ENCODE data around the gene NEURL4.
A peak's percentile ranks its signal among the peaks of the same experiment; 100 is the strongest.

Gene NEURL4

DNA sequence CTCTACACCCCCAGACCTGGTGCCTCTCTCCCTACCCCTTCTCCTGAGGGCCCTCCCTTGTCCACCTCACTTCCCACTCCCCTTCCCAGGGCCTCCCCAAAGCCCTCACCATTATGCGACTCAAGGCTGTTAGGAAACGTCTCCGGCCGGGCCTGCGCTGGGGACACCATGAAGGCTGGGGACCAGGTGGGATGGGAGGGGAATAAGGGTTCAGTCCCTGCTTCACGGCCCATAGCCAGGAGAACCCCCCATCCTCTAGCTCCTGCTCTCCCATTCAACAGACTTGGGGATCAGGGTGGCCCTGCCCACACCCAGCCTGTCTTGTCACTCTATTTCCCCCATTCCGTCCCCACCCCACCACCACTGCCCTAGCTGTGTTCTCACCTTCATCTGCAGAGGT, 2.1 kb downstream of the NEURL4 start:
- no peak for DNase-seq (ENCODE audit: low read depth, low spot score)
- no peak overlapping the region for H3K4me3 ChIP-seq (ENCODE audit: low read length)

DNA sequence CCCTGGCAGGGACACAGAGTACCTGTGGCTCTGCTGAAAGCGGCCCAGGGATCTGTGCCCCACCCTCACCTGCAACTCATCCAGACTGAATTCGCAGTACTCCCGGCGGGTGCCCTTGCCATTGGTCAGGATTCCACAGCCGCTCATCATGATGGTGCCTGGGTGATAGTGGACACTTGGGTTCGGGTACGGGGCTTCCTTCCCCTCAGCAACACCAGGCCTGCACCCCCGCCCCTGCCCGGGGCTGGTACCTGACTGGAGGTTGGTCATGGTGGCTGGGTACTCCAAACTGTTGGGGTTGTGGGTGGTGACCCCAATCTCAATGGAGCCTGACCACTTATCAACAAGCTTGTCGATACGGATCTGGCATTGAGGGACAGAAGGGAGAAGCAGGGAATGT, 2.9 kb downstream of the NEURL4 start:
- H3K4me3 ChIP-seq (ENCODE audit: low read length) = no peak overlapping the region
- no peak for DNase-seq (ENCODE audit: low read depth, low spot score)

- DNase-seq (ENCODE audit: low read depth, low spot score) = no peak
- no peak overlapping the region for H3K4me3 ChIP-seq (ENCODE audit: low read length)
Observed at GRCh38 chr17:7325031-7325528, 4.1 kb downstream of the NEURL4 start.

- DNase-seq (ENCODE audit: low read depth, low spot score) = no peak
- no peak overlapping the region for H3K4me3 ChIP-seq (ENCODE audit: low read length)
Observed at GRCh38 chr17:7324438-7324779, 4.7 kb downstream of the NEURL4 start.

DNA sequence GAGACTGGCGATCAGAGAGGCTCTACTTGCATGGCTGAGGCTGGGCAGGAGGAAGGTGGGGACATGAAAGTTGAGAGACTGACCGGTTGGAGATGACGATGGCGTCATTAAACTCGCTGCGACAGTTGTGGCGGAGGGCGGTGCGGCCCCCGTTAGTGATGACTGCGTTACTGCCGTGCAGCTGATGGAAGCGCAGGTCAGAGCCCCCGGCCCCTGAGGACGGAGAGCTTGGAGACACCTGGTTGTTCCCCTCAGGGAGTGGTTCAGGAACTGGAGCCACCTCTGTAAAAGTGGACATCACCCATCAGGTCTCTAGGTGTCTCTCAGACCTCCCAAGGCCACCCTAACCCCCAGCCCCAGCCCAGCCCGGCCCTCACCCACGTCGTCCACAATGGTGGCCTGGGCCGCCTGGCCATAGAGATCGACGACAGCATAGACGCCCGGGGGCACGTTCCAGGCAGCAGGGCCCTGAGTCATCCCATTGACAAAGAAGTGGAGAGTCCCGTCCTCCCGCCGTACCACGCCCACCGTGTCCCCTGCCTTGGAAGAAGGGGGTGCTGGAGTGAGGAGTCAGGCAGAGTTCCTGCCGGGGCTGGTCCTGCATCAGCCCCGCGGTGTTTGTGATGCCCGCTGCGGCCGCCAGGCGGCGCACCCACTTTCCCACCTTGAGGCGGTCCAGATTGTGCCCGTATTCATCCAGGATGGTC, 5.3 kb downstream of the NEURL4 start:
- no peak for DNase-seq (ENCODE audit: low read depth, low spot score)
- H3K4me3 ChIP-seq (ENCODE audit: low read length) = no peak overlapping the region

DNA sequence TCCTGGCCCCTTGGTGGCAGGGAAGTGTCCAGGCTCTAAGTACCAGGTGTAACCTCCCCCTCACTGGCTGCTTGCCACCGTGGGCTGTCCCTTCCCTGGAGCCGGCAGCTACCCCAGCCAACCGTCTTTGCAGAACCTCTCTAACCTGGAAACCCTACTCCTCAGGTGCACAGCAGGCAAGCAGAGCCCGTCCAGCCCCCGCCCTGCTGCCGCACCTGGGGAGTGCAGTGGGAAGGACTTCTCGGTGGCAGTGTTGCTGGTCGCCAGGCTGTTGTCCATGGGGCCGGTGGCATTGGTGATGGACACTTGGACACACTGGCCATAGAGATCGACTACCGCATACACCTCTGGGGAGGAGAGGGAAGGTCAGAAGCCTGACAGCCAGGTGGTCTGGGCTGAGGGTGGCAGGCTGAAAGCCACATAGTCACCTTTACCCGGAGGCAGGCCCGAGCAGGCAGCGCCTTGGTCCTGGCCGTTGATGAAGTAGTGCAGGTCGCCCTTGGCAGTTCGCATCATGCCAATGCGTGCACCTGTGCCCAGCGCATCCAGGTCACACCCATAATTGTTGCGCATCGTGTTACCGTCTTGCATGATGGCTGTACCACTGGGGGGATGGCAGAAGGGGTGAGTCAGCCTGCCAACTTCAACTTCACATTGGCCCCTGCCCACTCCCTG, 6.5 kb downstream of the NEURL4 start:
- DNase-seq (ENCODE audit: low read depth, low spot score) = no peak

DNA sequence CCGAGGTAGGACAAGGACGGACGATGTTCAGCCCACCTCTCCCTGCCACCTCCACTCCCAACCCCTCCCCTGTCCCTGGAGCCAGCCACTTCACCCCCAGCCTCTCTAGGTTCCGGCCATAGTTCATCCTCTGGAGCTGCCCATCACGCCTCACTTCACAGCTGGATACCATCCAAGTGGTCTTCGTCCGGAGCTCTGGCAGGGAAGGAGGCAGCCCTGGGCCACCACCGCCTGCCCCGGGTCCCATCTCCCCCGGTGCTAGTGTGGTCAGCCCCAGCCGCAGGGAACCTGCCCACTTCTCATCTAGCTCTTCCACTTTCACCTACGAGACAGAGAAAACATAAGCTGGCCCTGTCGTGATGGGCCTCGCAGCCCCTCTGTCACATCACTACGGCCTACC, 7.7 kb downstream of the NEURL4 start:
- no peak for DNase-seq (ENCODE audit: low read depth, low spot score)
- no peak overlapping the region for H3K4me3 ChIP-seq (ENCODE audit: low read length)

More for the DNA sequence above, 6.5 kb downstream of the NEURL4 start:
- H3K4me3 ChIP-seq (ENCODE audit: low read length) = no peak overlapping the region

GRCh38 chr17:7318121-7318860, 10.8 kb downstream of the NEURL4 start:
- DNase-seq (ENCODE audit: low read depth, low spot score) = no peak
- H3K4me3 ChIP-seq (ENCODE audit: low read length) = no peak overlapping the region

GRCh38 chr17:7317161-7317803, 11.9 kb downstream of the NEURL4 start:
- no peak for DNase-seq (ENCODE audit: low read depth, low spot score)
- no peak overlapping the region for H3K4me3 ChIP-seq (ENCODE audit: low read length)

GRCh38 chr17:7315570-7316235, 13.4 kb downstream of the NEURL4 start:
- H3K4me3 ChIP-seq (ENCODE audit: low read length) = peak overlapping the region; percentile 78
- DNase-seq (ENCODE audit: low read depth, low spot score) = no peak

DNA sequence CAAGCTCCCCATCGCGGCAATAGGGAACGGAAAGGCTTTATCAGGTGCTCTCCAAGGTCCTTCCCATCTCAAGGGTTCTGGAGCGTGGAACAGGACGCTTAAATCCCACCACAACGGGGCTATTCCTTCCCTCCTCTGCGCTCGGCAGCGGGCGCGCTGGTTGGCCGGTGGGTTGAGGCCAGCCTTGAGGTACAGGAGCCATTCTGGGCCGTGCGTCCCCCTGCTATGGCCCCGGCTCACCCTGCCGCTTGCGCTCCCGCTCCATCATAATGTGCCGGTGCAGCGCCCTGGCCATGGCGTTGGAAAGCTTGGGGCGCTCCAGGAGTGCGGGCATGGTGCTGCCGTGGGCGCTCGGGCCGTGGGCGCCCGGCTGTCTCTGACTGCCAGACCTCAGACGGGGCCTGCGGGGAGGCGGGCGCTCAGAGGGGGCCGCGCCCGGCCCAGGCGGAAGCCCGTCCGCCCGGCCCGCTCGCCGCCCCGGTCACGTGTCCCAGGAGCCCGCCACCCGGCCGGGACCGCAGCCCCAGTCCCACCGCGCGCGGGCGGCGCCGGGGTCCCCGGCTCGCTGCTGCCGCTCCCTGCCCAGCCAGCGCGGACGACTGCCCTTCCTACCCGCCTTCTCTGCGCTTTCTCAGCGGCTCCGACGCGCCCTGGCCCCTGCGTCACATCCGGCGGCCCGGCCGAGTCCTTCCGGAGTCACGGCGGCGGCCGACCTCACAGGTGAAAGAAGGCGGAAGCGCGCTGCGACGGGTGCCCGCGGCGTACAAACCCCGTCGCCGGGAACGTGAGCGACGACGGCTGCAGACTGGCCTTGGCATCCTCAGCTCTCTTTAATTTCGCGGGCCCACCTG, 14.2 kb downstream of the NEURL4 start, which contains the start of gene GPS2:
Gene GPS2 (minus strand): TSS at position 642 of the 851 bp plus-strand sequence. CDS start 308 bp downstream, at position 334.
- DNase-seq (ENCODE audit: low read depth, low spot score) = peak; percentile 77
- H3K4me3 ChIP-seq (ENCODE audit: low read length) = peak within 1 kb of the TSS; percentile 78

DNA sequence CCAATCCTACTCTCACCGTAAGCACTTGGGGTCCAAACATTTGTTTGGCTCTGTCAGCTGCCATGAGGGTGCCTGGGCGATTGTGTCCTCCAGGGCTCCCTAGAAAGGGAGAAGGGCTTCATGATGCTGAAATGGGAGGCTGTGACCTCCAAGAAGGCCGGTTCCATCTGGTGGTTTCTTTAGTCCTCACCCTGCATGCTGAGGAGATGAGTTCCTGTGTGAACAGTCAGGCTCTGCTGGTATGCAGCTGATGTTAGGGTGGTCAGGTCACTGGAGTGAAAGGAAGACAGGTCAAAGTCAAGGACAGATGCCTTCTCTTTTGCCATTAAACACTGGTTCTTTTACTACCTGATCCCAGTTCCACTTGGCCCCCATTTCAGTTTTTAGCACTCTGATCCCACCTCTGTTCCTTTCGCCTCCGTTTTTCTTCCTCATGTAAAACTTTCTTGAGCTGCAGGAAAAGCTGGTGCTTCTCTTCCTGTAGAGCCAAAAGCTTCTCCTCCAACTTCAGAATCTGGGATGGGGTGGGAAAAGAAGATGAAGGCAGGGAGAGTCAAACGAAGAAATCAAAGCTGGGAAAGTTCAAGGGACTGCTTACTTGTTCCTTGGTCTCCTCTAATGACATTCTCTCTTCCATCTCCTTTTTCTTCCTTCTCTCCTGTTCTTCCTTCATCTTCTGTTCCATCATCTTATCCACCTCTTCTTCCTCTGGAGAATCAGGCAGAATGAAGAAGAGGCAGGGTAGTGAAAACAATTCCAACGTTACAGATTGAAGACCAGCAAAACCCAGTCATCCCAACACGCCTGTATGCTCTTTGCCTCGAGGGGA, 15.0 kb downstream of the NEURL4 start:
- H3K4me3 ChIP-seq (ENCODE audit: low read length) = peak overlapping the region; percentile 78
- no peak for DNase-seq (ENCODE audit: low read depth, low spot score)

DNA sequence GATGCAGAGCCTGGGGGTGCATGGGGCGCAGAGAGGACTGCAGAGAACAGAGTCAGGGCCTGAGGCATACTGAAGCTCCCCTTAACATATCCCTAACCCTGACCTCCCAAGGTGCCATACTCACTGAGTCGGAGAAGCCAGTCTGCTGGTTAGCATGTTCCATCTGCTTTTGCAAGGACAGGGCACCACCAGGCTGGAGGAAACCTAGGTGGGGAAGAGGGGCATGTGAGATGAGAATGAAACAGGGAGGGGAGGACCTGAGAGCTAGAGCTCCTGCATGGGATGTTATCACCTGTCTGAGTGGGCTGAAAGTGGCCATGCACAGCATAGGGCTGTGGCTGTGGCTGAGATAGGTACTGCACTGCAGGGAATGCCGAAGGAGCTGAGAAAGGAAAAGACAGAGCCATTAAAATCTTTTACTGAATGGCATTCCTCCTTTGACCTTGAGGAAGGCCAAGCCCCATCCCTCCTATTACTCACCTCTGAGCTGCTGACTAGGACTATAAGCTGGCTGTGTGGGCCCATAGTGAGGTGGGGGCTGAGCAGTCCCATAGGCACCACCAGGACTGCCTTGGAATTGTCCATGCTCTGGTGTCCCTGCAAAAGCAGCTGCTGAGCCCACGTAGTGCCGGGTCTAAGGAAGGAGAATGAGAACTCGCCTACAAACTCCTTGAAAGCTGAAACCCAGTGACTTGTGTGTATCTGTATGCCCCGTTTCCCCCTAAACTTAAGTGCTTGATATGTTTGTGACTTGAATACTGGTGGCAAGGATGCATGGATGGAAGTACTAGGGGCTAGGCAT, 15.8 kb downstream of the NEURL4 start:
- DNase-seq (ENCODE audit: low read depth, low spot score) = no peak
- H3K4me3 ChIP-seq (ENCODE audit: low read length) = no peak overlapping the region

GRCh38 chr17:7312432-7313087, 16.6 kb downstream of the NEURL4 start:
- DNase-seq (ENCODE audit: low read depth, low spot score) = no peak
- H3K4me3 ChIP-seq (ENCODE audit: low read length) = no peak overlapping the region

GRCh38 chr17:7311110-7311705, 17.9 kb downstream of the NEURL4 start:
- DNase-seq (ENCODE audit: low read depth, low spot score) = no peak
- no peak overlapping the region for H3K4me3 ChIP-seq (ENCODE audit: low read length)

DNA sequence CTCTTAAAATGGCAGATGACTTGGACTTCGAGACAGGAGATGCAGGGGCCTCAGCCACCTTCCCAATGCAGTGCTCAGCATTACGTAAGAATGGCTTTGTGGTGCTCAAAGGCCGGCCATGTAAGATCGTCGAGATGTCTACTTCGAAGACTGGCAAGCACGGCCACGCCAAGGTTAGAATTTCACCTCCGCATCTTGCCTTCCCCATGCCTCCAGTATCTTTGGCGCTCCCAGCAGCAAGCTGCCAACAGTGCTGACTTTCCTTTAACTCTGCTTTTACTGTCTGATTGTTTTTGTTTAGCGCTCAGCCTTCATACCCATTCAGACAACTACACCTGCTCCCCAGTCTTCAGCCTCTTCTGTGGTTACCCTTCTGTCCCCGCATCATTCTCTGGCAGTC, 19.5 kb downstream of the NEURL4 start:
- no peak for DNase-seq (ENCODE audit: low read depth, low spot score)
- H3K4me3 ChIP-seq (ENCODE audit: low read length) = peak overlapping the region; percentile 81

Data from Jurkat, Clone E6-1 (cell line).